DND-41 (cell line): ENCODE measurements around the gene ARRDC4.
A peak's percentile ranks its signal among the peaks of the same experiment; 100 is the strongest.

ENCODE experiments used
- ATAC-seq: fragments of 200-7000 bp; cut with Tn5 transposase; 3 replicates; pipeline ENCODE4 v1.9.1; 2021; ENCODE audit warnings: low read depth; ENCODE audit not compliant: insufficient read depth
- DNase-seq: peaks from one replicate; pipeline ENCODE4 v3.0.0-alpha.2; 2020
- H2AFZ ChIP-seq: 2 replicates; pipeline ENCODE4 v1.6.0; 2012; ENCODE audit warnings: low read depth, low read length
- H3K27ac ChIP-seq: 2 replicates; pipeline ENCODE4 v1.5.1; 2012; ENCODE audit warnings: low read length, inconsistent platforms
- H3K27me3 ChIP-seq: fragments of 200-600 bp; sonication (generic); 2 replicates; pipeline ENCODE4 v1.6.0; 2012; ENCODE audit warnings: low read length, mild to moderate bottlenecking, inconsistent platforms; ENCODE audit not compliant: insufficient read depth, poor library complexity
- H3K36me3 ChIP-seq: 2 replicates; pipeline ENCODE4 v1.5.1; 2012; ENCODE audit warnings: low read length, inconsistent platforms; ENCODE audit not compliant: insufficient read depth
- H3K4me1 ChIP-seq: 2 replicates; pipeline ENCODE4 v1.5.1; 2012; ENCODE audit warnings: mild to moderate bottlenecking, low read length; ENCODE audit not compliant: insufficient read depth
- H3K4me2 ChIP-seq: 2 replicates; pipeline ENCODE4 v1.6.0; 2012; ENCODE audit warnings: mild to moderate bottlenecking, moderate library complexity, low read length, inconsistent platforms; ENCODE audit not compliant: insufficient read depth
- H3K4me3 ChIP-seq, 2 experiments: fragments of 200-600 bp in 1 of 2; shearing (Covaris generic) in 1 of 2; 2 replicates each; pipeline ENCODE4 v1.5.1; 2012 to 2016; ENCODE audit warnings: inconsistent platforms in 2 of 2, low read length in 2 of 2, mild to moderate bottlenecking in 2 of 2, low read depth in 1 of 2, moderate library complexity in 1 of 2
- H3K79me2 ChIP-seq: 2 replicates; pipeline ENCODE4 v1.6.0; 2012; ENCODE audit warnings: low read length, inconsistent platforms; ENCODE audit not compliant: insufficient read depth
- H3K9ac ChIP-seq: 2 replicates; pipeline ENCODE4 v1.6.0; 2012; ENCODE audit warnings: low read depth, mild to moderate bottlenecking, inconsistent platforms, low read length, moderate library complexity
- H3K9me3 ChIP-seq: 2 replicates; pipeline ENCODE4 v1.5.1; 2012; ENCODE audit warnings: low read length, moderate library complexity, mild to moderate bottlenecking, inconsistent platforms; ENCODE audit not compliant: insufficient read depth, severe bottlenecking
- H4K20me1 ChIP-seq: 2 replicates; pipeline ENCODE4 v1.6.0; 2012; ENCODE audit warnings: low read length; ENCODE audit not compliant: insufficient read depth
- EZH2 ChIP-seq: IDR thresholded peaks from 3 replicates; pipeline ENCODE4 v1.6.1; 2012; ENCODE audit warnings: borderline replicate concordance, low read depth, mild to moderate bottlenecking, moderate library complexity, low read length, inconsistent platforms; ENCODE audit not compliant: severe bottlenecking
- TF ChIP-seq, protein P1 (sequence below): IDR thresholded peaks from 2 replicates; pipeline ENCODE4 v1.5.1; 2012; ENCODE audit warnings: borderline replicate concordance, low read length, moderate library complexity, mild to moderate bottlenecking; ENCODE audit not compliant: poor library complexity, severe bottlenecking; ENCODE audit errors: extremely low read depth

Gene ARRDC4

GRCh38 chr15:97967881-97968280 is 7.4 kb downstream of the ARRDC4 start:
- peaks cover 80% of the 10 kb centered on the region for H3K36me3 ChIP-seq
- no peak overlapping the region for H3K4me3 ChIP-seq
- peak overlapping the region; percentile 69; the same call in 1 of the 2 replicates for H3K4me2 ChIP-seq
- H3K4me1 ChIP-seq = peaks cover 70% of the 10 kb centered on the region
- no peaks in the 10 kb centered on the region for H3K9me3 ChIP-seq
- TF ChIP-seq EZH2 = no peak
- TF ChIP-seq, protein P1, sequence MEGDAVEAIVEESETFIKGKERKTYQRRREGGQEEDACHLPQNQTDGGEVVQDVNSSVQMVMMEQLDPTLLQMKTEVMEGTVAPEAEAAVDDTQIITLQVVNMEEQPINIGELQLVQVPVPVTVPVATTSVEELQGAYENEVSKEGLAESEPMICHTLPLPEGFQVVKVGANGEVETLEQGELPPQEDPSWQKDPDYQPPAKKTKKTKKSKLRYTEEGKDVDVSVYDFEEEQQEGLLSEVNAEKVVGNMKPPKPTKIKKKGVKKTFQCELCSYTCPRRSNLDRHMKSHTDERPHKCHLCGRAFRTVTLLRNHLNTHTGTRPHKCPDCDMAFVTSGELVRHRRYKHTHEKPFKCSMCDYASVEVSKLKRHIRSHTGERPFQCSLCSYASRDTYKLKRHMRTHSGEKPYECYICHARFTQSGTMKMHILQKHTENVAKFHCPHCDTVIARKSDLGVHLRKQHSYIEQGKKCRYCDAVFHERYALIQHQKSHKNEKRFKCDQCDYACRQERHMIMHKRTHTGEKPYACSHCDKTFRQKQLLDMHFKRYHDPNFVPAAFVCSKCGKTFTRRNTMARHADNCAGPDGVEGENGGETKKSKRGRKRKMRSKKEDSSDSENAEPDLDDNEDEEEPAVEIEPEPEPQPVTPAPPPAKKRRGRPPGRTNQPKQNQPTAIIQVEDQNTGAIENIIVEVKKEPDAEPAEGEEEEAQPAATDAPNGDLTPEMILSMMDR = no peak
- peaks cover 46% of the 10 kb centered on the region for H3K79me2 ChIP-seq
- DNase-seq (no peak), ATAC-seq (no peak)
- peak overlapping the region; percentile 79 for H3K9ac ChIP-seq
- no peaks in the 10 kb centered on the region for H3K27me3 ChIP-seq
- H4K20me1 ChIP-seq = no peaks in the 10 kb centered on the region
- no peak overlapping the region for H2AFZ ChIP-seq
- H3K27ac ChIP-seq = peak overlapping the region; percentile 86

DNA sequence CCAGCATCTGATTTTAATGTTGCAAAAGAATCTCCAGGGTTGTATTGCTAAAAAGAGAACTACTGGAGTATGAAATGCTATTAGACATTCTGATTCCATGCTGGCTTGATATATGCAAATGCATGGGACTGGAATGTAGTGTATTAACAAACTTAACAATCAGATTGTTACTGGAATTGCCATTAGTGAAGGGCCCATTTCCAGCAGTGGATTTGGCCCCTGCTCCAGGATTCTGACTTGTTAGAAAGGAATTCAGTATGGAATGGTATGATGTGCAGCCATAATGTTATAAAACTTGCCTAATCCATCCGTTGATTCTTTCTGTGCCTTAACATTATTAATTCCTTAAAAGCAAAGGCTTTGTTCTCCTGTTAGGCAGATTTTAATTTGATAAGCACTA is 7.9 kb downstream of the ARRDC4 start:
- DNase-seq = no peak
- H3K27ac ChIP-seq = peak overlapping the region; percentile 78

DNA sequence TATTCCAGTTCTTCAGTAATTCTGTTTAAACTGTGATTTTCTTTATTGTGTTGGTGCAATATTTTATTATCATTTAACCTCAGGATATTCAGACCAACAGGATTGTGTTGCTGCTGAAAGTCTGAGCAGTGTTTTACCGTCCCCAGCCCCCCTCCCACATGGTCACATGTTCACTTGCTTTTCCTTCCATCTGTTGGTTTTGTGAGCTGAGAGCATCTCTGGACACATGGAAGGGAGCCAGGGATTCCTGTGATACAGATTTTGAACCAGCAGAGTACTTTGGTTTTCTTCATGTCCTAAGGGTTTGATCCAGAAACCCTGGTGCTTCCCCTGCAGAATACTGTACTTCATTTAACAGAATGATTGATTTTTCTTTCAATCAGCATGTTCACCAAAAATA is 11.9 kb downstream of the ARRDC4 start:
- H3K27me3 ChIP-seq = no peaks in the 10 kb centered on the region
- DNase-seq (no peak), ATAC-seq (no peak)
- no peaks in the 10 kb centered on the region for H3K9me3 ChIP-seq
- peaks cover 65% of the 10 kb centered on the region for H3K36me3 ChIP-seq
- no peak overlapping the region for H2AFZ ChIP-seq
- peaks cover 25% of the 10 kb centered on the region for H3K4me1 ChIP-seq
- peaks cover 15% of the 10 kb centered on the region; the same call in 1 of the 2 replicates for H3K79me2 ChIP-seq
- 0 out of 2 replicates have a peak overlapping the region, but pooled peaks have one; percentile 36 for H3K27ac ChIP-seq
- no peak for TF ChIP-seq EZH2
- TF ChIP-seq, protein P1 = no peak
- no peak overlapping the region for H3K4me3 ChIP-seq
- no peaks in the 10 kb centered on the region for H4K20me1 ChIP-seq
- no peak overlapping the region for H3K4me2 ChIP-seq
- no peak overlapping the region for H3K9ac ChIP-seq

More for the DNA sequence above, 7.9 kb downstream of the ARRDC4 start:
- H3K4me3 ChIP-seq = no peak overlapping the region; a peak in 1 of 4 replicates
- TF ChIP-seq, protein P1 = no peak
- TF ChIP-seq EZH2 = no peak
- H4K20me1 ChIP-seq = no peaks in the 10 kb centered on the region
- H3K79me2 ChIP-seq = peaks cover 41% of the 10 kb centered on the region
- no peak overlapping the region; the same call in 1 of the 2 replicates for H3K9ac ChIP-seq
- H2AFZ ChIP-seq = no peak overlapping the region
- H3K27me3 ChIP-seq = no peaks in the 10 kb centered on the region
- H3K36me3 ChIP-seq = peaks cover 80% of the 10 kb centered on the region
- ATAC-seq = no peak
- peaks cover 65% of the 10 kb centered on the region for H3K4me1 ChIP-seq
- no peaks in the 10 kb centered on the region for H3K9me3 ChIP-seq
- H3K4me2 ChIP-seq = peak overlapping the region; percentile 69; the same call in 1 of the 2 replicates

GRCh38 chr15:97976129-97976528 is 15.6 kb downstream of the ARRDC4 start:
- no peak for DNase-seq
- H3K27ac ChIP-seq = no peak overlapping the region

More at GRCh38 chr15:97976129-97976528, 15.6 kb downstream of the ARRDC4 start:
- H3K36me3 ChIP-seq = peaks cover 30% of the 10 kb centered on the region
- H3K9me3 ChIP-seq = no peaks in the 10 kb centered on the region
- H2AFZ ChIP-seq = no peak overlapping the region
- no peak for ATAC-seq
- H3K4me2 ChIP-seq = no peak overlapping the region
- TF ChIP-seq EZH2 = no peak
- TF ChIP-seq, protein P1 = no peak
- no peaks in the 10 kb centered on the region for H3K27me3 ChIP-seq
- no peaks in the 10 kb centered on the region for H3K79me2 ChIP-seq
- H3K4me3 ChIP-seq = no peak overlapping the region
- no peaks in the 10 kb centered on the region for H4K20me1 ChIP-seq
- H3K9ac ChIP-seq = no peak overlapping the region
- H3K4me1 ChIP-seq = peaks cover 9% of the 10 kb centered on the region
